Measurements from ENCODE around the gene ZKSCAN1.
"Not testable (repeated sequence)": the region's sequence is repeated elsewhere in the genome, so short reads cannot be mapped to it uniquely, and the experiment has no call there.

Gene ZKSCAN1

DNA sequence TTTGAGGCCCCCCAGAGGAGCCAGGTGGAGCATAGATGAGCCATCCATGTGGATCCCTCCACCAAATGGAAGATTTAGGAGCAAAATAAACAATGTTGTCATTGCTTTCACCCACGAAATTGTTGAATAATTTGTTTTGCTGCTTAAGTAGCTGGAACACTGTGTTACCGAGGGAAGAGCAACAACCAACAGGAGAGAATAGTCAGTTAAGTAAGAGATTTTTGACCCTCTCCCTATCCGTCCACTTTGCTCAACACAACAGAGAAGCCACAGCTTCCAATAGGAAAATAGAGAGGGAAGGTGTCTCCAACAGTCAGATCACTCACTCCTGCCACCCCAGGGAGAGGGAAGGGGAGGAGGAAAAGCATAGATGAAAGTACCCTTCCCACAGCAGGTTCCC is 3.9 kb upstream of the ZKSCAN1 start:
- Histone ChIP-seq H3K9me3 (ENCODE audit: low read length) (no peaks in the 10 kb centered on the region), H3F3A (ENCODE audit: insufficient read depth, low read length) (no peaks in the 10 kb centered on the region), H3K4me1 (ENCODE audit: insufficient read depth, low read length, severe bottlenecking) (peaks cover 12% of the 10 kb centered on the region), H3K36me3 (ENCODE audit: insufficient read depth, low read length) (no peaks in the 10 kb centered on the region), H3K4me2 (ENCODE audit: low read length) (no peak overlapping the region), H3K27me3 (ENCODE audit: insufficient read depth, low read length) (peaks cover 4% of the 10 kb centered on the region; the same call in 1 of the 2 replicates), H3K9me2 (ENCODE audit: low read depth, low read length) (no peaks in the 10 kb centered on the region), H3K79me2 (ENCODE audit: insufficient read depth, low read length) (peaks cover 9% of the 10 kb centered on the region), H3K9ac (ENCODE audit: low read length) (no peak overlapping the region), H4K20me1 (ENCODE audit: insufficient read depth, low read length) (no peaks in the 10 kb centered on the region), H2AFZ (ENCODE audit: low read length) (no peak overlapping the region), H3K4me3 (ENCODE audit: low read depth, low read length, poor library complexity, severe bottlenecking) (no peak overlapping the region), H3K27ac (ENCODE audit: low read depth, low read length, poor library complexity, severe bottlenecking) (no peak overlapping the region)
- TF ChIP-seq, protein P1, sequence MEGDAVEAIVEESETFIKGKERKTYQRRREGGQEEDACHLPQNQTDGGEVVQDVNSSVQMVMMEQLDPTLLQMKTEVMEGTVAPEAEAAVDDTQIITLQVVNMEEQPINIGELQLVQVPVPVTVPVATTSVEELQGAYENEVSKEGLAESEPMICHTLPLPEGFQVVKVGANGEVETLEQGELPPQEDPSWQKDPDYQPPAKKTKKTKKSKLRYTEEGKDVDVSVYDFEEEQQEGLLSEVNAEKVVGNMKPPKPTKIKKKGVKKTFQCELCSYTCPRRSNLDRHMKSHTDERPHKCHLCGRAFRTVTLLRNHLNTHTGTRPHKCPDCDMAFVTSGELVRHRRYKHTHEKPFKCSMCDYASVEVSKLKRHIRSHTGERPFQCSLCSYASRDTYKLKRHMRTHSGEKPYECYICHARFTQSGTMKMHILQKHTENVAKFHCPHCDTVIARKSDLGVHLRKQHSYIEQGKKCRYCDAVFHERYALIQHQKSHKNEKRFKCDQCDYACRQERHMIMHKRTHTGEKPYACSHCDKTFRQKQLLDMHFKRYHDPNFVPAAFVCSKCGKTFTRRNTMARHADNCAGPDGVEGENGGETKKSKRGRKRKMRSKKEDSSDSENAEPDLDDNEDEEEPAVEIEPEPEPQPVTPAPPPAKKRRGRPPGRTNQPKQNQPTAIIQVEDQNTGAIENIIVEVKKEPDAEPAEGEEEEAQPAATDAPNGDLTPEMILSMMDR (IDR thresholded peaks at IDR 0.05; ENCODE audit: low read length): no peak
- no peak for TF ChIP-seq EZH2 (IDR thresholded peaks at IDR 0.05; ENCODE audit: borderline replicate concordance, low read length)

DNA sequence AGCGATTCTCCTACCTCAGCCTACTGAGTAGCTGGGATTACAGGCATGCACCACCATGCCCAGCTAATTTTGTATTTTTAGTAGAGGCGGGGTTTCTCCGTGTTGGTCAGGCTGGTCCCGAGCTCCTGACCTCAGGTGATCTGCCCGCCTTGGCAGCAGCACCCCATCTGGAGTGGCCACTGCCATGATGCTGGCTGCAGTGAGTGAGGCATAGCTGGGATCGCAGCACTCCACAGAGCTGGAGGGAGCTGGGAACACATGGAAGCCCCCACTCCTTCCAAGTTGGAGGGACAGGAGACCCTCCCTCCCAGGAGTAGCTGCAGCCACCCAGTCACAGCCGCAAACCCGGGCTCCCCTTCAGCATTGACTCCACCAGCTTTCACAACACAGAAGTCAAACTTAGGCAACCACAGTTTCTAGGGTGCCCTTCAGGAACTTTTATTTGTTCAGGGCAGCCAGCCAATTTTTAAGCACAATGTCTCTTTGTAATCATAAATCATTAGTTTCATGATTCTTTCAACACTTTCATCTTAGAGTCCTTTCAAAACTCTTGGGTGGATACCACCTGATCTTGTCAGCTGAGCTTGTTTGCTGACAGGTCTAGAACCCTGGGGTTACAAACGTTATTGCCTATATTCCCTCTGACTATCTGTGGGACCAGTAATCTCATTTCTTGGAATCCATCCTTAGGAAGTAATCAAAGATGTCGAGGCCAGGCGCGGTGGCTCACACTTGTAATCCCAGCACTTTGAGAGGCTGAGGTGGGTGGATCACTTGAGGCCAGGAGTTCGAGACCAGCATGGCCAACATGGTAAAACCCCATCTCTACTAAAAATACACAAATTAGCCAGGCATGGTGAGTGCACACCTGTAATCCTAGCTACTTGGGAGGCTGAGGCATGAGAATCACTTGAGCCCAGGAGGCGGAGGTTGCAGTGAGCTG is 2.7 kb upstream of the ZKSCAN1 start:
- not testable (repeated sequence) for H3K9me2 ChIP-seq (ENCODE audit: low read depth, low read length); H3K9ac ChIP-seq (ENCODE audit: low read length); H3K4me3 ChIP-seq (ENCODE audit: low read depth, low read length, poor library complexity, severe bottlenecking); H2AFZ ChIP-seq (ENCODE audit: low read length); H3K27me3 ChIP-seq (ENCODE audit: insufficient read depth, low read length); H3K4me2 ChIP-seq (ENCODE audit: low read length); H4K20me1 ChIP-seq (ENCODE audit: insufficient read depth, low read length); H3F3A ChIP-seq (ENCODE audit: insufficient read depth, low read length); H3K27ac ChIP-seq (ENCODE audit: low read depth, low read length, poor library complexity, severe bottlenecking); H3K9me3 ChIP-seq (ENCODE audit: low read length); H3K36me3 ChIP-seq (ENCODE audit: insufficient read depth, low read length)
- peaks cover 19% of the 10 kb centered on the region for H3K4me1 ChIP-seq (ENCODE audit: insufficient read depth, low read length, severe bottlenecking)
- H3K79me2 ChIP-seq (ENCODE audit: insufficient read depth, low read length): peaks cover 21% of the 10 kb centered on the region

DNA sequence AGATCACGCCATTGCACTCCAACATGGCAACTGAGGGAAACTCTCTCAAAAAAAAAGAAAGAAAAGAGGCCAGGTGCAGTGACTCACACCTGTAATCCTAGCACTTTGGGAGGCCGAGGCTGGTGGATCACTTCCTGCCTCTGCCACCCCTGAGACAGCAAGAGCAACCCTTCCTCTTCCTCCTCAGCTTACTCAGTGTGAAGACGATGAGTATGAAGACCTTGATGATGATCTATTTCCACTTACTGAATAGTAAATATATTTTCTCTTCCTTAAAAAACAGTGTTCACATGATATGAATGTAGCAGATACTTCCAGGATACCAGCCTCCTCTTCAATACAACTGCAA is 2.1 kb upstream of the ZKSCAN1 start:
- no peaks in the 10 kb centered on the region for H4K20me1 ChIP-seq (ENCODE audit: insufficient read depth, low read length)
- H3K27ac ChIP-seq (ENCODE audit: low read depth, low read length, poor library complexity, severe bottlenecking): no peak overlapping the region
- H3K9me2 ChIP-seq (ENCODE audit: low read depth, low read length): no peaks in the 10 kb centered on the region
- H3K9me3 ChIP-seq (ENCODE audit: low read length): no peaks in the 10 kb centered on the region
- peaks cover 27% of the 10 kb centered on the region for H3K79me2 ChIP-seq (ENCODE audit: insufficient read depth, low read length)
- H3K9ac ChIP-seq (ENCODE audit: low read length): no peak overlapping the region
- H3K4me2 ChIP-seq (ENCODE audit: low read length): no peak overlapping the region
- H3K4me3 ChIP-seq (ENCODE audit: low read depth, low read length, poor library complexity, severe bottlenecking): no peak overlapping the region
- H3F3A ChIP-seq (ENCODE audit: insufficient read depth, low read length): no peaks in the 10 kb centered on the region
- peaks cover 23% of the 10 kb centered on the region for H3K4me1 ChIP-seq (ENCODE audit: insufficient read depth, low read length, severe bottlenecking)
- no peaks in the 10 kb centered on the region; the same call in 1 of the 2 replicates for H3K36me3 ChIP-seq (ENCODE audit: insufficient read depth, low read length)
- no peak for TF ChIP-seq EZH2 (IDR thresholded peaks at IDR 0.05; ENCODE audit: borderline replicate concordance, low read length)
- TF ChIP-seq, protein P1 (IDR thresholded peaks at IDR 0.05; ENCODE audit: low read length): no peak
- H3K27me3 ChIP-seq (ENCODE audit: insufficient read depth, low read length): no peaks in the 10 kb centered on the region
- peak overlapping the region; percentile 13; the same call in 1 of the 2 replicates for H2AFZ ChIP-seq (ENCODE audit: low read length)

Measured in OCI-LY1 (cell line).